Mesenchymal stem cell (in vitro differentiated cells and primary cell): ENCODE data around the gene LRFN2.

Experiments
- DNase-seq: peaks from one replicate; pipeline ENCODE4 v3.0.0-alpha.2; 2013
- H2AFZ ChIP-seq: one replicate; pipeline ENCODE4 v1.6.1; 2013; ENCODE audit warnings: low read depth, mild to moderate bottlenecking, control low read depth, inconsistent platforms, low read length, moderate library complexity
- H2AK5ac ChIP-seq: 2 replicates; pipeline ENCODE4 v1.6.1; 2013; ENCODE audit warnings: low read length, moderate library complexity, mild to moderate bottlenecking, inconsistent platforms; ENCODE audit not compliant: severe bottlenecking
- H2BK120ac ChIP-seq: one replicate; pipeline ENCODE4 v1.6.1; 2013; ENCODE audit warnings: low read depth, mild to moderate bottlenecking, inconsistent platforms, low read length, moderate library complexity
- H2BK12ac ChIP-seq, 2 experiments: one replicate each; pipeline ENCODE4 v1.6.1; 2013; ENCODE audit warnings: inconsistent platforms in 2 of 2, low read length in 2 of 2, mild to moderate bottlenecking in 2 of 2, moderate library complexity in 2 of 2, control low read depth in 1 of 2
- H2BK15ac ChIP-seq: one replicate; pipeline ENCODE4 v1.6.1; 2013; ENCODE audit warnings: mild to moderate bottlenecking, low read depth, inconsistent platforms; ENCODE audit not compliant: poor library complexity, severe bottlenecking
- H2BK5ac ChIP-seq: 2 replicates; pipeline ENCODE4 v1.6.1; 2013; ENCODE audit warnings: low read depth, mild to moderate bottlenecking, low read length, control low read depth, inconsistent platforms; ENCODE audit not compliant: poor library complexity, severe bottlenecking
- H3K14ac ChIP-seq, 2 experiments: one replicate each; pipeline ENCODE4 v1.6.1; 2013; ENCODE audit warnings: inconsistent platforms in 2 of 2, low read length in 2 of 2, control low read depth in 1 of 2, mild to moderate bottlenecking in 1 of 2, moderate library complexity in 1 of 2
- H3K18ac ChIP-seq, 2 experiments: one replicate each; pipeline ENCODE4 v1.6.1; 2013; ENCODE audit warnings: inconsistent platforms in 2 of 2, low read length in 2 of 2, control low read depth in 1 of 2, low read depth in 1 of 2, mild to moderate bottlenecking in 1 of 2
- H3K23ac ChIP-seq, 2 experiments: one replicate each; pipeline ENCODE4 v1.6.1; 2013; ENCODE audit warnings: inconsistent platforms in 2 of 2, low read length in 2 of 2, mild to moderate bottlenecking in 2 of 2, moderate library complexity in 2 of 2, control low read depth in 1 of 2
- H3K27ac ChIP-seq: 2 replicates; pipeline ENCODE4 v1.5.1; 2013; ENCODE audit warnings: mild to moderate bottlenecking, moderate library complexity, low read length, control low read depth, inconsistent platforms; ENCODE audit not compliant: poor library complexity, severe bottlenecking
- H3K27me3 ChIP-seq, 2 experiments: 2 replicates each; pipeline versions ENCODE4 v1.6.1 to v1.7.0; 2013; ENCODE audit warnings: low read length in 2 of 2, mild to moderate bottlenecking in 2 of 2, moderate library complexity in 2 of 2, control low read depth in 1 of 2, inconsistent platforms in 1 of 2; ENCODE audit not compliant: control insufficient read depth in 1 of 2, insufficient read depth in 1 of 2
- H3K36me3 ChIP-seq, 2 experiments: 2 replicates each; pipeline versions ENCODE4 v1.6.1 to v1.7.0; 2013; ENCODE audit warnings: low read length in 2 of 2, control low read depth in 1 of 2, inconsistent platforms in 1 of 2, low read depth in 1 of 2, mild to moderate bottlenecking in 1 of 2; ENCODE audit not compliant: insufficient read depth in 2 of 2, control insufficient read depth in 1 of 2
- H3K4ac ChIP-seq, 2 experiments: one replicate each; pipeline ENCODE4 v1.6.1; 2013; ENCODE audit warnings: inconsistent platforms in 2 of 2, low read length in 2 of 2, mild to moderate bottlenecking in 2 of 2, moderate library complexity in 2 of 2, control low read depth in 1 of 2, low read depth in 1 of 2
- H3K4me1 ChIP-seq: 2 replicates; pipeline ENCODE4 v1.6.1; 2013; ENCODE audit warnings: low read depth, low read length, control low read depth; ENCODE audit not compliant: control insufficient read depth, insufficient read depth
- H3K4me2 ChIP-seq: 2 replicates; pipeline ENCODE4 v1.6.1; 2013; ENCODE audit warnings: low read length, mild to moderate bottlenecking, inconsistent platforms; ENCODE audit not compliant: poor library complexity, severe bottlenecking
- H3K4me3 ChIP-seq, 2 experiments: 2 replicates each; pipeline versions ENCODE4 v1.5.1 to v1.7.0; 2013; ENCODE audit warnings: low read length in 2 of 2, mild to moderate bottlenecking in 2 of 2, control low read depth in 1 of 2, low read depth in 1 of 2; ENCODE audit not compliant: insufficient read depth in 1 of 2
- H3K79me1 ChIP-seq: replicated peaks from 2 replicates; pipeline ENCODE4 v1.6.1; 2013; ENCODE audit warnings: mild to moderate bottlenecking, control low read depth, low read length, inconsistent platforms; ENCODE audit not compliant: poor library complexity, severe bottlenecking
- H3K9ac ChIP-seq: 2 replicates; pipeline ENCODE4 v1.7.0; 2013; ENCODE audit warnings: mild to moderate bottlenecking, low read length, moderate library complexity
- H3K9me3 ChIP-seq: 2 replicates; pipeline ENCODE4 v1.7.0; 2013; ENCODE audit warnings: mild to moderate bottlenecking, low read length; ENCODE audit not compliant: control insufficient read depth
- H4K8ac ChIP-seq: one replicate; pipeline ENCODE4 v1.6.1; 2013; ENCODE audit warnings: inconsistent platforms, mild to moderate bottlenecking, low read length, moderate library complexity
- H4K91ac ChIP-seq: one replicate; pipeline ENCODE4 v1.6.1; 2013; ENCODE audit warnings: mild to moderate bottlenecking, low read length, inconsistent platforms
- WGBS: methylation state at CpG from one replicate; pipeline ENCODE4 v1.1.7; 2013; ENCODE audit warnings: mixed read lengths; 5-methylcytosine and 5-hydroxymethylcytosine counted together

The LRFN2 gene

GRCh38 chr6:40455686-40456389, 131.3 kb downstream of the LRFN2 start:
- no peaks in the 10 kb centered on the region for H3K79me1 ChIP-seq
- H2BK120ac ChIP-seq: no peak overlapping the region
- H3K14ac ChIP-seq: no peak overlapping the region
- no peak overlapping the region for H3K9ac ChIP-seq
- no peak overlapping the region for H3K4me2 ChIP-seq
- no peak overlapping the region for H2AFZ ChIP-seq
- DNase-seq: no peak
- no peak overlapping the region for H3K4ac ChIP-seq
- no peaks in the 10 kb centered on the region for H3K9me3 ChIP-seq
- no peak overlapping the region for H2AK5ac ChIP-seq
- no peak overlapping the region for H2BK5ac ChIP-seq
- H3K27me3 ChIP-seq: peaks cover 4 to 16% of the 10 kb centered on the region in 2 experiments
- H3K36me3 ChIP-seq: no peaks in the 10 kb centered on the region
- no peak overlapping the region for H2BK15ac ChIP-seq
- no peak overlapping the region for H2BK12ac ChIP-seq
- H4K8ac ChIP-seq: no peak overlapping the region
- H3K4me1 ChIP-seq: no peaks in the 10 kb centered on the region
- no peak overlapping the region for H4K91ac ChIP-seq
- H3K27ac ChIP-seq: no peak overlapping the region
- no peak overlapping the region for H3K23ac ChIP-seq
- no peak overlapping the region for H3K18ac ChIP-seq
- no peak overlapping the region for H3K4me3 ChIP-seq
- WGBS: 64% methylated on average over 1 of the region's 1 CpG

- H3K4me2 ChIP-seq: no peak overlapping the region
- no peak overlapping the region for H2BK12ac ChIP-seq
- H2BK120ac ChIP-seq: no peak overlapping the region
- no peak overlapping the region for H2BK15ac ChIP-seq
- no peak overlapping the region for H3K23ac ChIP-seq
- H3K36me3 ChIP-seq: no peaks in the 10 kb centered on the region
- no peaks in the 10 kb centered on the region for H3K79me1 ChIP-seq
- no peak overlapping the region for H4K91ac ChIP-seq
- no peak overlapping the region for H2BK5ac ChIP-seq
- no peak for DNase-seq
- H3K9me3 ChIP-seq: no peaks in the 10 kb centered on the region
- peaks cover 0 to 39% of the 10 kb centered on the region in 2 experiments for H3K27me3 ChIP-seq
- H3K9ac ChIP-seq: no peak overlapping the region
- H4K8ac ChIP-seq: no peak overlapping the region
- no peak overlapping the region for H2AFZ ChIP-seq
- no peak overlapping the region for H2AK5ac ChIP-seq
- H3K4me3 ChIP-seq: no peak overlapping the region
- H3K4me1 ChIP-seq: no peaks in the 10 kb centered on the region
- H3K4ac ChIP-seq: no peak overlapping the region
- H3K14ac ChIP-seq: no peak overlapping the region
- H3K27ac ChIP-seq: no peak overlapping the region
- H3K18ac ChIP-seq: no peak overlapping the region
- 85% methylated on average over 3 of the region's 4 CpGs for WGBS
Measured at GRCh38 chr6:40450483-40450882, 136.7 kb downstream of the LRFN2 start.

GRCh38 chr6:40444811-40445210, 142.4 kb downstream of the LRFN2 start:
- Histone ChIP-seq H3K23ac (no peak overlapping the region), H2AFZ (no peak overlapping the region), H2BK15ac (no peak overlapping the region), H3K4me1 (no peaks in the 10 kb centered on the region), H4K8ac (no peak overlapping the region), H3K27me3 (peaks cover 8 to 26% of the 10 kb centered on the region in 2 experiments), H3K27ac (no peak overlapping the region), H3K4me3 (no peak overlapping the region), H3K14ac (no peak overlapping the region), H3K18ac (no peak overlapping the region), H3K36me3 (no peaks in the 10 kb centered on the region), H2AK5ac (no peak overlapping the region), H2BK12ac (no peak overlapping the region), H3K4me2 (no peak overlapping the region), H2BK120ac (no peak overlapping the region), H3K9ac (no peak overlapping the region), H2BK5ac (no peak overlapping the region), H3K79me1 (no peaks in the 10 kb centered on the region), H3K4ac (no peak overlapping the region), H4K91ac (no peak overlapping the region), H3K9me3 (no peaks in the 10 kb centered on the region)
- no peak for DNase-seq
- WGBS: no CpG with 5 or more reads among the region's 1 CpG

GRCh38 chr6:40444312-40444711, 142.9 kb downstream of the LRFN2 start:
- Histone ChIP-seq H3K4me2 (no peak overlapping the region), H3K23ac (no peak overlapping the region), H3K9me3 (no peaks in the 10 kb centered on the region), H2BK15ac (no peak overlapping the region), H3K4me3 (no peak overlapping the region), H3K14ac (no peak overlapping the region), H4K91ac (no peak overlapping the region), H3K36me3 (no peaks in the 10 kb centered on the region), H2BK120ac (no peak overlapping the region), H2BK5ac (no peak overlapping the region), H3K27me3 (peaks cover 8 to 28% of the 10 kb centered on the region in 2 experiments), H2AK5ac (no peak overlapping the region), H3K4ac (no peak overlapping the region), H3K18ac (no peak overlapping the region), H3K27ac (no peak overlapping the region), H3K79me1 (no peaks in the 10 kb centered on the region), H3K4me1 (no peaks in the 10 kb centered on the region), H2AFZ (no peak overlapping the region), H3K9ac (no peak overlapping the region), H2BK12ac (no peak overlapping the region), H4K8ac (no peak overlapping the region)
- DNase-seq: no peak
- 42% methylated on average over 3 of the region's 3 CpGs for WGBS
